ENCODE results near the gene HRH1.
"Not testable (repeated sequence)": the region's sequence is repeated elsewhere in the genome, so short reads cannot be mapped to it uniquely, and the experiment has no call there.

HRH1 gene, protein sequence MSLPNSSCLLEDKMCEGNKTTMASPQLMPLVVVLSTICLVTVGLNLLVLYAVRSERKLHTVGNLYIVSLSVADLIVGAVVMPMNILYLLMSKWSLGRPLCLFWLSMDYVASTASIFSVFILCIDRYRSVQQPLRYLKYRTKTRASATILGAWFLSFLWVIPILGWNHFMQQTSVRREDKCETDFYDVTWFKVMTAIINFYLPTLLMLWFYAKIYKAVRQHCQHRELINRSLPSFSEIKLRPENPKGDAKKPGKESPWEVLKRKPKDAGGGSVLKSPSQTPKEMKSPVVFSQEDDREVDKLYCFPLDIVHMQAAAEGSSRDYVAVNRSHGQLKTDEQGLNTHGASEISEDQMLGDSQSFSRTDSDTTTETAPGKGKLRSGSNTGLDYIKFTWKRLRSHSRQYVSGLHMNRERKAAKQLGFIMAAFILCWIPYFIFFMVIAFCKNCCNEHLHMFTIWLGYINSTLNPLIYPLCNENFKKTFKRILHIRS

DNA sequence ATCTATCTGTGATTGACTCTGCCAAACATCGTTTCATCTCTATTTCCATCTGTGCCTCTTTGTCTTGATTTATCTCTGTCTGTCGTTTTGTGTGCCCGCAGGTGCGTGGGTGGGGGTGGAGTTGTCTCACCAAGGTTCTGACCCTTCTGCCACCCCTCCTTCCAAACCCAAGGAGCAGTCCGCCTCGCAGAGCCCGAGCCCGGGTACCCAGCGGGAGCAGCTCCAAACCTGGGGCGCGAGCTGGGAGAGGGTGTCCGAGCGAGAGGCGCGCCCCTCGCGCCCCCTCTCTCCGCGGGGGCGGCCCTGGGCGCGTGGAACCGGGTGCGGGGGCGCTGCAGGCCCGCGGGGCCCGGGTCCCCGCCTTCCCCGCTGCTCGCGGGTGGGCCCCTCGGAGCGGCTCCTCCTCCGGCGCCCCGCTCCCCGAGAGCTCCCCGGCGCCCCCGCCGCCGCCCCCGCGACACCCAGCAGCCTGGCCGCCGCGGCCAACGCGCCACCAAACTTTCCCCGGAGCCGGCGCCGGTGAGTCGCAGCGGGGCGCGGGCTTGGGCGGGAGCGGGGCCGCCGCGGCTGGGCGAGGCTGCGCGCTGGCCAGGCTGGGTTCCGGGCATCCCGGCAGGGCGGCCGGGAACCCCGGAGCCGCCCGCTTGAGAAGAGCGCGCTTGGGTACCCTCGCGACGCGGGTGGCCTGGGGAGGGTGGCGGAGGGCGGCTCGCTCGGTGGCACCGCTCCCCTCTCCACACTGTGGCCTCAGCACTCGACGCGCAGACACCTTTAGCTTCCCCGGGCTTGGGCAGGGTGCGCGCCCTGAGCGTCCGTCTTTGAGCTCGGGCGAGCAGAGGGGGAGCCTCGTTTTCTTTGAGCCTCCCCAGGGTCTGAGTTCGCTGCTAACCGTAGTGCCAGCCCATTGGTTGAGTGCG lies at the start of gene HRH1:
HRH1 (plus strand) TSS at position 458 of the 917 bp plus-strand sequence. CDS start 104,545 bp downstream, outside the sequence.
- no peak for DNase-seq (ENCODE audit: low read depth, low spot score)

DNA sequence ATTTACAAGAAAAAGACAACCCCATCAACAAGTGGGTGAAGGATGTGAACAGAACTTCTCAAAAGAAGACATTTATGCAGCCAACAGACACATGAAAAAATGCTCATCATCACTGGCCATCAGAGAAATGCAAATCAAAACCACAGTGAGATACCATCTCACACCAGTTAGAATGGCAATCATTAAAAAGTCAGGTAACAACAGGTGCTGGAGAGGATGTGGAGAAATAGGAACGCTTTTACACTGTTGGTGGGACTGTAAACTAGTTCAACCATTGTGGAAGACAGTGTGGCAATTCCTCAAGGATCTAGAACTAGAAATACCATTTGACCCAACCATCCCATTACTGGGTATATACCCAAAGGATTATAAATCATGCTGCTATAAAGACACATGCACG lies 41.0 kb upstream of the HRH1 start:
- not testable (repeated sequence) for DNase-seq (ENCODE audit: low read depth, low spot score)

DNA sequence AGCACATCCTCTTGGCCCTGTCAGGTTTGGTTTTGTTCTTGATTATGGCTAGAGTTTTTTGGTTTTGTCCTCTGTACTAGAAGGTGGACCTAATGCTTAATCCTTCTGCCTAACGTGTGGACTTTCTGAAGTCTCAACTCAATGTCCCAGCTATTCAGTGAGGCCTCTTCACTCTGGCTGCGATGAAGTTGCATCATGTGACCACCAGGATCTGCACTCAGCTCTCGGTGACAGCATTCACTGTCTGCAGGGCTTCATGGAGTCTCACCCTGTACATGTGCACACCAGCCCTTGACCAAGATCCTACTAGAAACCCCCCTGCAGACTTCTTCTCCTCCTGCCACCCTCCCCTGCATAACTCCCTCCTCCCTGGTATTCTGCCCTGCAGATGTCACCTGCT lies 38.7 kb upstream of the HRH1 start:
- DNase-seq (ENCODE audit: low read depth, low spot score) = no peak

DNA sequence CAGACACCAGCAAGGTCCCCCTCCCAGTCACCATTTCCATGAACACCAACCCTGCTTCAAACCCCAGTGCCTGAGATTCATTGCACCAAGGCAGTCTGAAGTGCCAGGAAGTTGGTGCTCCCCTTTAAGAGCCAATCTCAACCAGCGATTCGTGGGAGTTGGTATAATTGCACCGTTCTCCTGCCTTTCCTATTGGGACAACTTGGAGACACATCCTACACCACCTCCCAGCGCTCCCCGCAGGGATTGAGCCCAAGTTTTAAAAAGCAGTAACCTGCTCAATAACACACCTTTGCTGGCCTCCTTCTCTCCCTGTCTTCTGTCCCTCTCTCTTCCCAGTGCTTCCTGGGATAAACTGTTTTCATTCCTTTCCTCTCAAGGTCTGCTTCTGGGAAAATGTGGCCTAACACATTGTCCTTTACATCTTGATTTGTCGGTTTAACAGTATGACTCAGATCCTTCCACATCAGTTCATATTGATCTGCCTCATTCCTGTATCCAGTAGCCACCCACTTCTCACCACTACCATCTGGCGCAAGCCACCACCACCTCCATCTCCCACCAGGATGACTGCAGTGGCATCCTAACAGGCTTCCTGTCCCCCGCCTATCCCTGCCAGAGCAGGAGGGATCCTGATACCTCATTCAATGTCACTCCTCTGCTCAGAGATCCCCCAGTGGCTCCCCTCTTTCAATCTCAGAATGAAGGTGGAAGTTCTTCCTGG lies 37.8 kb upstream of the HRH1 start:
- no peak for DNase-seq (ENCODE audit: low read depth, low spot score)

DNA sequence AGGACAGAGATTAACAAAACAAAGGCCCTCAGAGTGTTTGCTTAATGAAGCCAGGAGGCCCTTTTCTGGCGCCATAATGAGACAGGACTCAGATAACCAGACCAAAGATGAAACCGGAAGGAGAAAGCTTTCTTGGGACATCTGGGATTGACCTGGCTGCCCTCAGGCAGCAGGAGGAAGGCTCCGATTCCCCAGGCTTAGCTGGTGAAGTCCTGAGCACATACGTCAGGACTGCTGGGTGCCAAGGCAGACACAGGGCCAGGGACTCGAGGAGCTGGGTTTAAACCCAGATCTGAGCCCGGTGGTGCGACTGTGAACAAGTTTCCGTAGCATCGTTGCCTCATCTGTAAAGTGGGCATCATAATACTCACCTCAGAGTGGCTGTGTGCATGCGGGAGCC lies 36.7 kb upstream of the HRH1 start:
- DNase-seq (ENCODE audit: low read depth, low spot score) = no peak

DNA sequence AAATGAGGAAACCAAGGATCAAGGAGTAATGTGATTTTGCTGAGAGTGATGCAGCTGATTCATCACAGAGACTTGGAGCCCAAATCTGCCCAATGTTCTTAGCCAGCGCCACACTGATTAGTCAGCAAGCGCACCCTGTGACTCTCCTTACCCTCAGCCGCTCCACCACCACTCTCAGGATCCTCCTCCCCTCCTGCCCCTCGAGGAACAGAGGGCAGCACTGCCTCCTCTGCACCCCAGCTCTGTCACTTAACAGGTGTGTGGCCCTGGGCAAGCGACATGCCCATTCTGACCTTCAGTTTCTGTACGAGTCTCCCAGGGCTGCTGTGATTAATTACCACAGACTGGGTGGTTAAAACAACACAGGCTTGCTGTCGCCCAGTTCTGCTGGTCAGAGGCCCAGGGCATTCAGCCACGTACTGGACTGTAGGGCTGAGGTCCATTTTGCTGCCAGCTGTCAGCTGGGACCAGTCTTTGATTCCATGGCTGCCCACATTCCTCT lies 36.1 kb upstream of the HRH1 start:
- no peak for DNase-seq (ENCODE audit: low read depth, low spot score)

DNA sequence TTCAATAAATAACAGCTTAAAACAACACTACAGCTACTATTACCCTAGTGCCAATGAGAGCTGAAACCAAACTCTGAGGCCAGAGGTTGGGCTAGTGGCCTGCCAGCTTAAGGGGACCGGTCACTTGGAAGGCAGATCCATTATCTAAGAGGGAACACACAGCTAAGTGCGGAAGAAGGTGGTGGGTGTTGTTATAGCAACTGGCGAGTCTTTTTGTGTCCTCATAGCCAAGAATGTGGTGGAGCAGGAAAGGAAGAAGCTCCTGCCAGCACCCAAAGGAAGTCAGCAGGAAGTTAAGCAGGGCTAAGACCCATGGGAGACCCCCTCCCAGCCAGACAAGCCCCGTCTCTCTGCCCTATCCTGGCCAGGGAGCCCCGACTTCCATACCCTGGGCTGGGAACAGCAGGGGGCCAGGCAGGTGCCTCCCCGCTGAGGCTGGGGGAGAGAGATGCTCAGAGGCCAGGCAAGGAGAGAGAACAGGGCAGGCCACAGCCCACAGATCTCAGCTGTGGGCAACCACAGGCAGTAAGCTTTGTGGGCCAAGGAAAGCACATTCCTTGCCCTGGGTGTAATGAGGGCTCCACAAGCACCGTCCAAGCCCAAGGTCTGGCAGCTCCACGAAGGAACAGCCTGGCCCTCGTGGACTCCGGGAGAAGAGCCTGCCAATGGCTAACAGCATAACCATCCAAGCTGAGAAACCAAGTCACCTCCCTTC lies 34.0 kb upstream of the HRH1 start:
- DNase-seq (ENCODE audit: low read depth, low spot score) = no peak

DNA sequence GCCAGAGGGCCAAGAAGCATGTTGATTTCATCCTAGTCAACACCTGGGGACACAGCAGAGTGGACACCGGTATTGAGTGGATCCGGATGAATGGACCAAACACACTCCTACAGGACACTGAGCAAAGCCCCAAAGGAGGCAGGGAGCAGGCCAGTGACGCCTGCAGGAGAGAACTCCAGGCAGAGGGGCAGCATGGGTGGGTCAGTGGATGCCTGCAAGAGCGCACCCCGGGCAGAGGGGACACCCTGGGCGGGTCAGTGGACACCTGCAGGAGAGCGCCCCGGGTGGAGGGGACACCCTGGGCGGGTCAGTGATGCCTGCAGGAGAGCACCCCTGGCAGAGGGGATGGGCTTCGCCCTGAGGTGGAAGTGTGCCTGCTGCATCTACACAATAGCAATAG lies 27.6 kb upstream of the HRH1 start:
- no peak for DNase-seq (ENCODE audit: low read depth, low spot score)

DNA sequence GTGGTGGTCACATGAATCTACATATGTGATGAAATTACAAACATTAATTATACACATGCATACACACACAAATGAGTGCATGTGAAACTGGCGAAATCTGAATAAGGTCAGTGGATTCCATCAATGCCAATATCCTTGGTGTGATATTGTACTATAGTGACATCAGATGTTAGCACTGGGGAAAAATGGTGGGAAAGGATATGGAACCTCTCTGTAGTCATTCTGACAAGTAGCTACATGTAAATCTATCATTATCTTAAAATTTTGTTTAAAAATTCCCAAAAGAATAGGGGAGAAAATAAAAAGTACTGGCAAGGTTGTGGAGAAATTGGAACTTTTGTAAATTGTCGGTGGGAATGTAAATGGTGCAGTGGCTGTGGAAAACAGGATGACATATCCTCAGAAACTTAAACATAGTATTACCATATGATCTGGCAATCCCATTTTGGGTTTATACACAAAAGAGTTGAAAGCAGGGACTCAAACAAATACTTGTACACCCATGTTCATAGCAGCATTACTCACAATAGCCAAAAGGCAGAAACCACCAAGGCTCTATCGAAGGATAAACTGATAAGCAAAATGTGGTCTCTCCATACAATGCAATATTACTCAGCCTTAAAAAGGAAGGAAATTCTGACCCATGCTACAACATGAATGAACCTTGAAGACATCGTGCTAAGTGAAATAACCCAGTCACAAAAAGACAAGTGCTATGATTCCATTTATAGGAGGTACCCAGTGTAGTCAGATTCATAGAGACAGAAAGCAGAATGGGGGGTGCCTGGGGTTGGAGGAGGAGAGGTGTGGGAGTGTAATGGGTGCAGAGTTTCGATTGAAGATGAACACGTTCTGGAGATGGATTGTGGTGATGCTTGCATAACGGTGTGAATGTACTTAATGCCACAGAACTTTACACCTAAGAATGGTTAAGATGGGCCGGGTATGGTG lies 25.3 kb upstream of the HRH1 start:
- DNase-seq (ENCODE audit: low read depth, low spot score) = no peak

DNA sequence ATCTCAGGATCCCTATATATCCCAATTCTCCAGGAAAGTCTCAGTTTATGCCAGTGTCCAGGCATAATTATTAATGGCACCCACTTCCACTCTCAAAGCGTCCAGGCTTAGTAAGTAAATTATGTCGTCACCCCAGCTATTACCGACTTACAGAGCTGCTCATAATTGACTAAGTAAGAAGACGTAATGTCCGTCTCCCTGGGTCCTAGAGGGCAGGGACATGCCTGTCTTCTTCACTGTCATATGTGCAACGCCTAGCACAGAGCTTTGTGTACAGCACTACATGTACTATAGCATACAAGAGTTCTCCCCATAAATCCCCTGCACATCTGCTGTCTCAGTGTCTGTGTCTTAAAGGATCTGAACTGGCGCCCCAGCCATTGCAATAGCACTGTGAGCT lies 23.9 kb upstream of the HRH1 start:
- DNase-seq (ENCODE audit: low read depth, low spot score) = no peak

DNA sequence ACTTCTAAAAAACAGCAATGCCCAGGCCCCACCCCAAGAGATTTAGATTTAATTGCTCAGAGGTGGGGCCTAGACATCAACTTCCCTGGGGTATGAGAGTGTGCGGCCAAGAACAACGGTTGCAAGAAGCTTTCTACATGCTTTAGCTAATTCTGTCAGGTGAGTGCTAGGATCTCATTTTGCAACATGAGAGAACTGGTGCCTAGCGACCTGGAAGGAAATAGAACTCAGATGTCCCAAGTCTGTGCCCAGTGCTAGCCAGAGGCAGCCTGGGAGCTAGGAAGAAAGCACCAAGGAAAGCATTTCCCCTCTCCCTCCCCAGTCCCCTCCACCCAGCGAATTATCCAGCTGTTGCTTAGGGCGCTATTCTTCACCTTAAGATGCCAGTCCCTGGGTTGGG lies 22.9 kb upstream of the HRH1 start:
- DNase-seq (ENCODE audit: low read depth, low spot score) = no peak

DNA sequence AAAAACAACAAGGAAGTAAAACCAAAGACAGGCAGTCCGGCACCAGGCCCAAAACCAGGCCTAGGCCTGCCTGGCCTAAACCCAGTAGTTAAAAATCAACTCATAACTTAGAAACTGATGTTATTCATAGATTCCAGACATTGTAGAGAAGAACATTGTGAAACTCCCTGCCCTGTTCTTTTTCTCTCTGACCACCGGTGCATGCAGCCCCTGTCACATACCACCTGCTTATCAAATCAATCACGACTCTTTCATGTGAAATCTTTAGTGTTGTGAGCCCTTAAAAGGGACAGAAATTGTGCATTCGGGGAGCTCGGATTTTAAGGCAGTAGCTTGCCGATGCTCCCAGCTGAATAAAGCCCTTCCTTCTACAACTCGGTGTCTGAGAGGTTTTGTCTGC lies 22.4 kb upstream of the HRH1 start:
- DNase-seq (ENCODE audit: low read depth, low spot score) = not testable (repeated sequence)

DNA sequence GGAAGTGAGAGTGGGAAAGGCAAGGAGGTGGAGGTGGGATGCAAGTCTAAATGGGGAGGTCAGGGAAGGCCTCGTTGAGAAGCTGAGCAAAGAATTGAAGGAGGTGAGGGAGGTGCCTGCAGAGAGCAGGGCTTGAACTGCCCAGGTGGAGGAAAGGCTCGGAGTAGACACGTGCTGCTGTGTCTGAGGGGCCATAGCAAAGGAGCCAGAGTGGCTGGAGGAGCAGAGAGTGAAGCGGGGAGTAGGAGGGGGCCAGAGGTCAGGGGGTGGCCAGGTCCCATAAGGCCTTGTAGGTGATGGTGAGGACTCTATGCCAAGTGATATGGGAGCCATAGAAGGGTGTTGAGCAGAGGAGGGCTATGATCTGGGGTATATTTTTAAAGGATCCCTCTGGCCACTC lies 21.4 kb upstream of the HRH1 start:
- no peak for DNase-seq (ENCODE audit: low read depth, low spot score)

DNA sequence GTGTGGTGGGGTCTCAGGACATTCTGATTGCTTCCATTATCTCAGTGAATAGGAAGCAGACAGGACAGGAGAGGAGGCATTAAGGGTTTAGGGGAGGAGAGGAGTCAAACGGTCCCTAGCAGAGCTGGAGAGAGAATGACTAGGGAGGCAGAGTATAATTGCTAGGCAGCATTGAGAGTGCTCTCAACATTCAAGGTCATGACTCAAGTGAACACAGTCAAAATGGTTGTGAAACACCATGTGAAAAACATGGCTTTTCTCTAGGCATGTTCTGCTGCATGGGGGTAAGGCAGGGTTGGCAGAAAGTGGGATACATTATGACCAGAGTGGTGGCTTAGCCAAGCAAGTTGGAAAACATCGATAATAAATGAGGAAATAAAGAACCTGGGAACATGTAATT lies 19.5 kb upstream of the HRH1 start:
- no peak for DNase-seq (ENCODE audit: low read depth, low spot score)

DNA sequence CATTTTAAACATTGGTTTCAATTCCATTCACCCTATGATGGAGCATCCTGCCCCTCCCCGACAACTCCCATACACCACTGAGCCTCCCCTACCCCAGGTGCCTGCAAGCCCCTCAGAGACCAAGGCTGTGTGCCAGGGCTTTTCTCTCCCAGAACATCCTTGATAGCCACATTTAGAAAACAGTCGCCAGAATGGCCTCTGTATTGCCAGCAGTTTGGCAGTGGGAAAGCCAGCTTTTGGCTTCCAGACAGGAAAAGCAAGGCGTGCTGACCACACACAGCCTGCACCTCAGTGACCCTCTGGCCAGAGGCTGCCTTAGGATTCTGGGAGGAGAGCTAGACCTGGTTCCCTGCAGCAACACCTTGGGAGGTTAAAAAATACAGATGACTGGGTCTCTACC lies 18.2 kb upstream of the HRH1 start:
- DNase-seq (ENCODE audit: low read depth, low spot score) = no peak

DNA sequence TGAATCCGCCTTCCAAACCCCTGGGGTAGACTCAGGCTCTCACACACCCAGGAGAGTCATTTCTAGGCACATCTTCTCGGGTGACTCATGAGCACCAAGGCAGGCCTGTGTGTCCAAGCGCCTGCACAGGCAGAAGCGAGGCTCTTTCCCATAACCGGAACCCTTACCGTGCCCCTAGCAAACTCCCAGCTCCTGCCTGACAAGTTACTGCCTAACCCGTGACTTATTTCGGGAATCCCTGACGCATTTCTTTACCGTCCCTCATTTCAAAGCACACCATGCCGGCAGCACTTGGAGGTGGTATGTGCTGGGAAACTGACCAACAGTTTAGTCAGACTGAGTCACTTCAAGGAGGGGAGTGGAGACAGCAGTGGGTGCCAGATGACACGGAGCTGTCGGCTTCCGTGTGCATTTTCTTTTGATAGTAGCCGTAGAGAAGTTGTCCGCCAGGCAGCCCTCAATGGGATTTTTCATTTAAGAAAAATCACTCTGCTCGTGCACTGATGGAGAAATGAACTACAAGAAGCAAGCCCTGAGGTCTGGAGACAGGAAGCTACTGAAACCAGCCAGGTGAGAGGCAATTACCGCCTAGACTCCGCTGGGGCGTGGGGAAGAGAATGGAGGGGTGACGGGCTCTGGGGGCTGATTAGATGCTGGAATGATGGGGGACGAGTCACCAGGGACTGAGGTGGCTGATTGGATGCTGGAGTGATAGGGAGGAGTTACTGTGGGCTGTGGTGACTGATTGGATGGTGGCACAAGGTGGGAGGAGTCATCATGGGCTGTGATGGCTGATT lies 17.3 kb upstream of the HRH1 start:
- peak; percentile 11 for DNase-seq (ENCODE audit: low read depth, low spot score)

DNA sequence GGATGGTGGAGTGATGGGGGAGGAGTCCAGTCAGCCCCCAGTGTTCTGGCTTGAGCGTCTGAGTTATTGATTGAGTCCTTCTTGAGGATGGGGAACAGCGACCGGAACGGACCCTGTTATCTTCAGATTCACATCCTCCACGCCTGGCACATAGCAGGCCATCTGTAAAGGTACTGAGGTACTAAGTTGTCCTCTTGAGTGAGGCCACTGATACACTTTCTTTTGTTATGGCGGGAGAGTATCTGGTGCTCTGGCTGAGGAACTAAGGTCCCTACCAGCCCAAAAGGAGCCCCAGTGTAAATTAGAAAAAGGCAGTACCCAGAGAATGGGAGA lies 16.7 kb upstream of the HRH1 start:
- no peak for DNase-seq (ENCODE audit: low read depth, low spot score)

DNA sequence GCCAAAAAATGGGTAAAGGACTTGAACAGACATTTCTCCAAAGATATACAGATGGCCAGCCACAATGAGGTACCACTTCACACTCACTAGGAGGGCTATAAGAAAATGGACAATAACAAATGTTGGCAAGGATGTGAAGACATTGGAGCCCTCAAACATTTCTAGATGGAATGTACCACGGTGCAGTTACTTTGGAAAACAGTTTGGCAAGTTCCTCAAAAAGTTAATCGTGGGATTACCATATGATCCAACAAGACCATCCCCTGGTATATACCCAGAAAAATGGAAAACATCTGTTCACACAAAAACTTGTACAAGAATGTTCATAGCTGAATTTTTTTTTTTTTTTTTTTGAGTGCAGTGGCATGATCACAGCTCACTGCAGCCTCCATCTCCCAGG lies 15.9 kb upstream of the HRH1 start:
- DNase-seq (ENCODE audit: low read depth, low spot score) = no peak

DNA sequence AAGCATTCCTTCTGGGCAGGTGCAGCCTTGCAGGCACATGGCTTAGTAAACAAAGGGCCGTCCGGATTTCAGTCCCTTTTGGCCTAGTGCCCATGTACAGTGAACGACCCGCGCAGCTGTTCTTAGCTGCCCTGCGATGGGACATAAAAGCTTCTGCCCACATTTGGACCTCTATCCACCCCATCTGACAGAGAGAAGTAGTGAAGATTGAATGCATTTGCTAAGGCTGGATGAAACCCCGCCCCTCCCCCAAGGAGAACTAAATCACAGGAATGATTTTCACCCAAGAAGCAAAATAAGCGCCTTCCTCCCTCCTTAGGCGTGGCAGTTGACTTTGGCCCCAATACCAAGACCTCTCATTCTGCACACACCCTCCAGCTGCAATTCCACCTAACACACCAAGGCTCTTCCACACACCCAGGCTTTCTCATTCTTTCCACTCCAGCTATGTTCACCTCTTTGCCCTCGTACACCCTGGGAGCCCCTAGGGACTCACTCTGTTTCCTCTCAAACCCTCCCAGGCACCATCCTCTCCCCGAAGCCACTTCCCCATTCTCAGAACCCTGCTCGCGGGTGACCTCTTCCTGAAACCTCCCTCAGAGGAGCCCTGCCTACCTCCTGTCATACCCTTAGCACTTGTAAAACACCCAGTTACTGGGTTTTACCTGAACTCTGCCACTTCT lies 14.1 kb upstream of the HRH1 start:
- no peak for DNase-seq (ENCODE audit: low read depth, low spot score)
